ENCODE measurements around the gene TPSB2.

Gene TPSB2

GRCh38 chr16:1181404-1182315 is 48.3 kb downstream of the TPSB2 start:
- no peak for DNase-seq

- no peak for DNase-seq
Observed at GRCh38 chr16:1180549-1181403, 49.2 kb downstream of the TPSB2 start.
